ENCODE data around the gene P4HB. TPM values are rescaled to one million over a fixed set of nuclear protein-coding genes. Genes with fewer than 3 reads are reported as not detected.

The P4HB gene
- total and polyA plus RNA-seq, 8 donors: 876 to 2,130 (median 1,346) TPM

DNA sequence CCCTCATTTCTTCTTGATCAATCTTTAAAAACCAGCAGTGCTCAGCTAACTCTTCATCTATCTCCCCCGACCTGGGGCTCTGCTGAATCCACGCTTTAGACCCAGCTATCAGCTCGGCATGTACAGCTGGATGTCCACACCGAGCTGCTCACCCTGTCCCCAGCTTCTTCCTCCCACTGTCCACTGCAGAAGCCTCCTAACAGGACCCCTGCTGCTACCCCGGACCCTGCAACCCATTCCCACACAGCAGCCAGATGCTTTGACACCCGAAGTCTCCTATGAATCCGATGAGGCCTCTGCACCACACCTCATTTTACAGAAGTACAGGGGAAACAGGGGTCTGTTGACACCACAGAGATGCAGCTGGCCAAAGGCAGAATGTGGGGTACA, 42.6 kb downstream of the P4HB start:
- Histone ChIP-seq H3K27me3 (no peaks in the 10 kb centered on the region), H3K9me3 (no peaks in the 10 kb centered on the region), H3K4me1 (peaks cover 16 to 17% (median 16%) of the 10 kb centered on the region in 3 donors), H3K27ac (no peak overlapping the region), H3K36me3 (peaks cover 0 to 4% (median 0%) of the 10 kb centered on the region in 3 donors), H3K4me3 (no peak overlapping the region)
- intact Hi-C loops (cut with DNase I): no loop called here
- 49 to 59% methylated on average over 7 of the region's 7 CpGs for WGBS, 2 donors
- DNase-seq (no peak), FAIRE-seq (no peak), ATAC-seq (no peak)
- TF ChIP-seq, protein P1, sequence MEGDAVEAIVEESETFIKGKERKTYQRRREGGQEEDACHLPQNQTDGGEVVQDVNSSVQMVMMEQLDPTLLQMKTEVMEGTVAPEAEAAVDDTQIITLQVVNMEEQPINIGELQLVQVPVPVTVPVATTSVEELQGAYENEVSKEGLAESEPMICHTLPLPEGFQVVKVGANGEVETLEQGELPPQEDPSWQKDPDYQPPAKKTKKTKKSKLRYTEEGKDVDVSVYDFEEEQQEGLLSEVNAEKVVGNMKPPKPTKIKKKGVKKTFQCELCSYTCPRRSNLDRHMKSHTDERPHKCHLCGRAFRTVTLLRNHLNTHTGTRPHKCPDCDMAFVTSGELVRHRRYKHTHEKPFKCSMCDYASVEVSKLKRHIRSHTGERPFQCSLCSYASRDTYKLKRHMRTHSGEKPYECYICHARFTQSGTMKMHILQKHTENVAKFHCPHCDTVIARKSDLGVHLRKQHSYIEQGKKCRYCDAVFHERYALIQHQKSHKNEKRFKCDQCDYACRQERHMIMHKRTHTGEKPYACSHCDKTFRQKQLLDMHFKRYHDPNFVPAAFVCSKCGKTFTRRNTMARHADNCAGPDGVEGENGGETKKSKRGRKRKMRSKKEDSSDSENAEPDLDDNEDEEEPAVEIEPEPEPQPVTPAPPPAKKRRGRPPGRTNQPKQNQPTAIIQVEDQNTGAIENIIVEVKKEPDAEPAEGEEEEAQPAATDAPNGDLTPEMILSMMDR (IDR thresholded peaks at IDR 0.05): no peak

DNA sequence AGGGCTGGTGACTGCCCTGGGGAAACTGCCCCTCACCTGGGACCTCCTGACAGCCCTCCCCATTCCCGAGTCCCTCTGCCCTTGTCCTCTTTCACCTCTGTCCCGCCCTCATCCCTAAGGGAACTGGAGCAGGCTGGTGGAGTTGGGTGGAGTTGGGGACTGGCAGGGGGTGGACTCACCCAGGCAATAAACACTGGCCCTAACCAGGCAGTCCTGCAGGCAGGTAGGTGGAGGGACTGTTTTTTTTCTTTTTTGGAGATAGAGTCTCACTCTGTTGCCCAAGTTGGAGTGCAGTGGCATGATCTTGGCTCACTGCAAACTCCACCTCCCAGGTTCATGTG, 44.7 kb downstream of the P4HB start:
- no peak for DNase-seq
- Histone ChIP-seq H3K27ac (peak overlapping the region in 3 of 4 donors; percentile 16 to 57 (median 23)), H3K4me1 (no peaks in the 10 kb centered on the region), H3K9me3 (no peaks in the 10 kb centered on the region), H3K27me3 (no peaks in the 10 kb centered on the region), H3K4me3 (no peak overlapping the region), H3K36me3 (no peaks in the 10 kb centered on the region)
- 42 to 51% methylated on average over 2 of the region's 2 CpGs for WGBS, 2 donors
- TF ChIP-seq, protein P1 (IDR thresholded peaks at IDR 0.05): no peak
- intact Hi-C loops (cut with DNase I): no loop called here
- peak; percentile 24 to 40 (median 31) for ATAC-seq
- FAIRE-seq: no peak

GRCh38 chr17:81814748-81815645, 45.3 kb downstream of the P4HB start:
- peak; percentile 59 to 85 (median 76) for ATAC-seq

DNA sequence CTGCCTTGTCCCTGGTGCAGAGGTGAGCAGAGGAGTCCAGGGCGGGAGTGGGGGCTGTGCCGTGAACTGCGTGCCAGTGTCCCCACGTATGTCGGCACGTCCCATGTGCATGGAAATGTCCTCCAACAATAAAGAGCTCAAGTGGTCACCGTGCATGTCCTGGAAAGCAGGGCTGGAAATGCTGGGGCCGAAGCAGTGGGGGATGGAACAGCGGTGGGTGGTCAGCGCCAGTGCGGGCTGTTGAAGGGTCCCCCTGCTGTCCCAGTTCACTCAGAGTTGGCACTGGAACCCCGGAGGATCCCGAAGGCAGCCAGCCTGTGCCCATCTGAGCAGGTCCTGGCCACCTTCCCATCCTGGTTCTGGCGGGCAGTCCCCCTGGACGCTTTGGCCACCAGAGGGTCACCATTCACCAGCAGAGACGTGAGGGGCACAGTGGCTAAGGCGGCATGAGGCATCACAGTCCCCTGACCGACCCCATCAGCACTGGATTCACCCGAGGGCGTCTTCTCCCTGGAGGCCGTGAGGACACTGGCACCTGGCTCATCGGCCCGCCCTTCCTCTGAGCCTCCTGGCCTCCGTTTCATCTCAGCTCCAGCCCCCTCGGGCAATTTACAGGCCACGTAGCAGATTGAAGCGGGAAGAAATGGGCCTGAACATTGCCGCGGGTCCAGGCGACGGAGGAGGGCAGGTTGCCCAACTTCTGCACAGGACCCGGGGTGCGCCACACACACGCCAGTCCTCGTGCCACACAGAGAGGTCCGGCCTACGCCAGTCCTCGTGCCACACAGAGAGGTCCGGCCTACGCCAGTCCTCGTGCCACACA, 46.3 kb downstream of the P4HB start:
- ATAC-seq: no peak
- H3K27me3 ChIP-seq: no peaks in the 10 kb centered on the region
- no peak overlapping the region for H3K4me3 ChIP-seq
- intact Hi-C loops (cut with DNase I): no loop called here
- no peaks in the 10 kb centered on the region for H3K4me1 ChIP-seq
- FAIRE-seq: no peak
- H3K27ac ChIP-seq: no peak overlapping the region
- H3K9me3 ChIP-seq: no peaks in the 10 kb centered on the region
- no peaks in the 10 kb centered on the region for H3K36me3 ChIP-seq
- TF ChIP-seq, protein P1 (IDR thresholded peaks at IDR 0.05): no peak
- 90 to 92% methylated on average over 39 to 41 of the region's 41 CpGs for WGBS, 2 donors
- DNase-seq: peak in 2 of 6 donors; percentile 39 to 62

More at GRCh38 chr17:81814748-81815645, 45.3 kb downstream of the P4HB start:
- no peaks in the 10 kb centered on the region for H3K27me3 ChIP-seq
- no peak overlapping the region for H3K4me3 ChIP-seq
- no peak for FAIRE-seq
- peak in 4 of 6 donors; percentile 41 to 81 (median 50) for DNase-seq
- 57 to 65% methylated on average over 18 to 23 of the region's 24 CpGs for WGBS, 2 donors
- H3K4me1 ChIP-seq: no peaks in the 10 kb centered on the region
- no peaks in the 10 kb centered on the region for H3K36me3 ChIP-seq
- TF ChIP-seq, protein P1 (IDR thresholded peaks at IDR 0.05): no peak
- H3K9me3 ChIP-seq: no peaks in the 10 kb centered on the region
- intact Hi-C loops (cut with DNase I): no loop called here
- peak overlapping the region in 3 of 4 donors; percentile 16 to 57 (median 23) for H3K27ac ChIP-seq

Data from pancreas (tissue), 10 donors.